NB4 (cell line): ENCODE data around the gene MT1H.

Experiments
- DNase-seq: peaks from one replicate; pipeline ENCODE4 v3.0.0; 2010; ENCODE audit warnings: low read depth
- H3K4me3 ChIP-seq: one replicate; pipeline ENCODE4 v1.5.1; 2011; ENCODE audit warnings: mild to moderate bottlenecking, low read depth, low read length, moderate library complexity
- CTCF ChIP-seq: IDR thresholded peaks from one replicate; pipeline ENCODE4 v1.5.1; 2012; ENCODE audit warnings: low read depth, low read length
- MAX ChIP-seq: IDR thresholded peaks from 2 replicates; pipeline ENCODE4 v1.6.1; 2011; ENCODE audit warnings: low read depth, low read length
- MYC ChIP-seq: IDR thresholded peaks from 2 replicates; pipeline ENCODE4 v1.6.1; 2011; ENCODE audit warnings: low read depth, low read length
- POLR2A ChIP-seq: IDR thresholded peaks from 2 replicates; pipeline ENCODE4 v1.6.1; 2011; ENCODE audit warnings: mild to moderate bottlenecking; ENCODE audit not compliant: insufficient read length; ENCODE audit errors: extremely low read depth

MT1H gene

GRCh38 chr16:56686758-56687157, 17.1 kb downstream of the MT1H start:
- no peak for TF ChIP-seq MYC
- TF ChIP-seq MAX, result no peak
- TF ChIP-seq CTCF, result no peak
- no peak for TF ChIP-seq POLR2A
- DNase-seq, result no peak
- H3K4me3 ChIP-seq, result no peak overlapping the region

GRCh38 chr16:56688762-56689161, 19.1 kb downstream of the MT1H start:
- DNase-seq, result peak; percentile 26

GRCh38 chr16:56689171-56689570, 19.6 kb downstream of the MT1H start:
- no peak overlapping the region for H3K4me3 ChIP-seq
- TF ChIP-seq CTCF (no peak), MYC (no peak), MAX (no peak), POLR2A (no peak)
- DNase-seq, result no peak

More at GRCh38 chr16:56688762-56689161, 19.1 kb downstream of the MT1H start:
- TF ChIP-seq MAX, result no peak
- no peak for TF ChIP-seq CTCF
- no peak for TF ChIP-seq POLR2A
- TF ChIP-seq MYC, result no peak
- H3K4me3 ChIP-seq, result no peak overlapping the region

- H3K4me3 ChIP-seq, result no peak overlapping the region
- DNase-seq, result no peak
- TF ChIP-seq CTCF (no peak), MAX (no peak), MYC (no peak), POLR2A (no peak)
Observed at GRCh38 chr16:56690420-56691122, 21.0 kb downstream of the MT1H start.

- TF ChIP-seq CTCF (no peak), MYC (no peak), POLR2A (no peak), MAX (no peak)
- DNase-seq, result no peak
- H3K4me3 ChIP-seq, result no peak overlapping the region
Observed at GRCh38 chr16:56691885-56692284, 22.3 kb downstream of the MT1H start.
